Measurements from ENCODE around the gene MTMR2. TPM values are rescaled to one million over a fixed set of nuclear protein-coding genes. Genes with fewer than 3 reads are reported as not detected.

The MTMR2 gene
- total and polyA plus RNA-seq, 2 experiments from 2014 or later: 26.6 to 52.6 TPM

- TF ChIP-seq NANOG (IDR thresholded peaks at IDR 0.05; ENCODE audit: borderline replicate concordance) (no peak), ZNF114 (CRISPR knock-in tag; IDR thresholded peaks at IDR 0.05) (no peak), ZNF331 (CRISPR knock-in tag; IDR thresholded peaks at IDR 0.05; ENCODE audit: low read depth) (no peak), CREB1 (CRISPR knock-in tag; IDR thresholded peaks at IDR 0.05; ENCODE audit: low read depth) (no peak), EZH2 (IDR thresholded peaks at IDR 0.05; ENCODE audit: low read depth, unreplicated experiment) (no peak), STAT1 (IDR thresholded peaks at IDR 0.05; ENCODE audit: unreplicated experiment) (no peak), CTCF (conservative IDR thresholded peaks at IDR 0.05; ENCODE audit: low read depth in 2 of 2) (no peak)
- TF ChIP-seq, protein P1, sequence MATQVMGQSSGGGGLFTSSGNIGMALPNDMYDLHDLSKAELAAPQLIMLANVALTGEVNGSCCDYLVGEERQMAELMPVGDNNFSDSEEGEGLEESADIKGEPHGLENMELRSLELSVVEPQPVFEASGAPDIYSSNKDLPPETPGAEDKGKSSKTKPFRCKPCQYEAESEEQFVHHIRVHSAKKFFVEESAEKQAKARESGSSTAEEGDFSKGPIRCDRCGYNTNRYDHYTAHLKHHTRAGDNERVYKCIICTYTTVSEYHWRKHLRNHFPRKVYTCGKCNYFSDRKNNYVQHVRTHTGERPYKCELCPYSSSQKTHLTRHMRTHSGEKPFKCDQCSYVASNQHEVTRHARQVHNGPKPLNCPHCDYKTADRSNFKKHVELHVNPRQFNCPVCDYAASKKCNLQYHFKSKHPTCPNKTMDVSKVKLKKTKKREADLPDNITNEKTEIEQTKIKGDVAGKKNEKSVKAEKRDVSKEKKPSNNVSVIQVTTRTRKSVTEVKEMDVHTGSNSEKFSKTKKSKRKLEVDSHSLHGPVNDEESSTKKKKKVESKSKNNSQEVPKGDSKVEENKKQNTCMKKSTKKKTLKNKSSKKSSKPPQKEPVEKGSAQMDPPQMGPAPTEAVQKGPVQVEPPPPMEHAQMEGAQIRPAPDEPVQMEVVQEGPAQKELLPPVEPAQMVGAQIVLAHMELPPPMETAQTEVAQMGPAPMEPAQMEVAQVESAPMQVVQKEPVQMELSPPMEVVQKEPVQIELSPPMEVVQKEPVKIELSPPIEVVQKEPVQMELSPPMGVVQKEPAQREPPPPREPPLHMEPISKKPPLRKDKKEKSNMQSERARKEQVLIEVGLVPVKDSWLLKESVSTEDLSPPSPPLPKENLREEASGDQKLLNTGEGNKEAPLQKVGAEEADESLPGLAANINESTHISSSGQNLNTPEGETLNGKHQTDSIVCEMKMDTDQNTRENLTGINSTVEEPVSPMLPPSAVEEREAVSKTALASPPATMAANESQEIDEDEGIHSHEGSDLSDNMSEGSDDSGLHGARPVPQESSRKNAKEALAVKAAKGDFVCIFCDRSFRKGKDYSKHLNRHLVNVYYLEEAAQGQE (IDR thresholded peaks at IDR 0.05; ENCODE audit: unreplicated experiment): no peak
Measured at GRCh38 chr11:95831198-95831883, 92.6 kb downstream of the MTMR2 start (continued).

GRCh38 chr11:95829580-95830259, 94.2 kb downstream of the MTMR2 start:
- H3K27ac ChIP-seq (ENCODE audit: low read depth): no peak overlapping the region

More at GRCh38 chr11:95829580-95830259, 94.2 kb downstream of the MTMR2 start:
- Histone ChIP-seq H3F3A (replicated peaks; ENCODE audit: low read depth) (no peaks in the 10 kb centered on the region), H3K79me2 (replicated peaks; ENCODE audit: insufficient read depth) (no peaks in the 10 kb centered on the region), H2AFZ (no peak overlapping the region), H4K20me1 (replicated peaks; ENCODE audit: insufficient read depth) (0 out of 2 replicates have a peak, but pooled peaks cover 6% of the 10 kb centered on the region), H3K9me2 (ENCODE audit: insufficient read depth) (no peaks in the 10 kb centered on the region), H3K4me3 (no peak overlapping the region), H3K4me1 (ENCODE audit: insufficient read depth) (no peaks in the 10 kb centered on the region), H3K27me3 (ENCODE audit: insufficient read depth) (no peaks in the 10 kb centered on the region), H3K36me3 (ENCODE audit: insufficient read depth) (peaks cover 35% of the 10 kb centered on the region; the same call in 1 of the 2 replicates), H3K4me2 (no peak overlapping the region)
- peaks cover 41% of the 10 kb centered on the region for H3K36me3 Mint-ChIP-seq (ENCODE audit: low read depth)
- H3K4me1 Mint-ChIP-seq: no peaks in the 10 kb centered on the region
- H3K4me3 Mint-ChIP-seq: no peak overlapping the region
- DNase-seq (ENCODE audit: low spot score) (no peak), ATAC-seq (no peak)
- no peak overlapping the region for H3K27ac Mint-ChIP-seq
- no peaks in the 10 kb centered on the region for H3K9me3 Mint-ChIP-seq
- H3K27me3 Mint-ChIP-seq (ENCODE audit: insufficient read depth, low read depth, poor library complexity): no peaks in the 10 kb centered on the region
- TF ChIP-seq POLR2AphosphoS5 (IDR thresholded peaks at IDR 0.05; ENCODE audit: low read depth) (no peak), STAT1 (IDR thresholded peaks at IDR 0.05; ENCODE audit: unreplicated experiment) (no peak), NANOG (IDR thresholded peaks at IDR 0.05; ENCODE audit: borderline replicate concordance) (no peak), EZH2phosphoT487 (IDR thresholded peaks at IDR 0.05; ENCODE audit: unreplicated experiment) (no peak), ZNF331 (CRISPR knock-in tag; IDR thresholded peaks at IDR 0.05; ENCODE audit: low read depth) (no peak), CREB1 (CRISPR knock-in tag; IDR thresholded peaks at IDR 0.05; ENCODE audit: low read depth) (no peak), EZH2 (IDR thresholded peaks at IDR 0.05; ENCODE audit: low read depth, unreplicated experiment) (no peak), JUNB (IDR thresholded peaks at IDR 0.05; ENCODE audit: unreplicated experiment) (no peak), CTCF (conservative IDR thresholded peaks at IDR 0.05; ENCODE audit: low read depth in 2 of 2) (no peak)

Measured in GM23338 (cell line).